GM23338 (cell line): ENCODE results near the gene CBX2.

ENCODE experiments used
- CREB1 ChIP-seq: fragments of 250-450 bp; sonication (Bioruptor Pico); IDR thresholded peaks from 2 replicates; pipeline ENCODE4 v1.5.0; 2020; ENCODE audit warnings: low read depth, mild to moderate bottlenecking, moderate library complexity
- CTCF ChIP-seq, 2 experiments: fragments of 200-600 bp in 1 of 2; sonication (generic) in 1 of 2; conservative IDR thresholded peaks; 2 replicates each; pipeline versions ENCODE4 v1.5.1 to v1.6.1; 2016 to 2017; ENCODE audit warnings: antibody characterized with exemption in 2 of 2, low read depth in 2 of 2, mild to moderate bottlenecking in 2 of 2, moderate library complexity in 1 of 2
- ETS1 ChIP-seq: IDR thresholded peaks from 2 replicates; pipeline ENCODE4 v1.6.1; 2016; ENCODE audit warnings: antibody characterized with exemption
- EZH2 ChIP-seq: fragments of 200-600 bp; sonication (generic); IDR thresholded peaks from one replicate; pipeline ENCODE4 v1.8.0; 2017; ENCODE audit warnings: antibody characterized with exemption, mild to moderate bottlenecking, low read depth; ENCODE audit not compliant: unreplicated experiment
- JUNB ChIP-seq: IDR thresholded peaks from one replicate; pipeline ENCODE4 v1.6.1; 2016; ENCODE audit warnings: antibody characterized with exemption; ENCODE audit not compliant: unreplicated experiment
- POLR2AphosphoS5 ChIP-seq: IDR thresholded peaks from 2 replicates; pipeline ENCODE4 v1.6.1; 2016; ENCODE audit warnings: antibody characterized with exemption, low read depth
- REST ChIP-seq: IDR thresholded peaks from one replicate; pipeline ENCODE4 v1.6.1; 2018; ENCODE audit warnings: antibody characterized with exemption; ENCODE audit not compliant: unreplicated experiment
- ZNF331 ChIP-seq: fragments of 250-450 bp; sonication (Bioruptor Pico); IDR thresholded peaks from 2 replicates; pipeline ENCODE4 v1.5.0; 2020; ENCODE audit warnings: low read depth, mild to moderate bottlenecking, moderate library complexity

- TF ChIP-seq CTCF (conservative IDR thresholded peaks at IDR 0.05; ENCODE audit: low read depth in 2 of 2) (no peak), CREB1 (no peak), ZNF331 (no peak), EZH2 (no peak), POLR2AphosphoS5 (no peak), REST (no peak), JUNB (no peak), ETS1 (no peak)
Observed at GRCh38 chr17:79749958-79750357, 28.0 kb upstream of the CBX2 start.
